Fibroblast of peridontal ligament (primary cell): Measurements from ENCODE around the gene PEDS1.
"Not testable (repeated sequence)": the region's sequence is repeated elsewhere in the genome, so short reads cannot be mapped to it uniquely, and the experiment has no call there.

Experiments used
- DNase-seq: peaks from one replicate; pipeline ENCODE4 v3.0.0-alpha.2; 2010; ENCODE audit errors: extremely low read depth

The PEDS1 gene

DNA sequence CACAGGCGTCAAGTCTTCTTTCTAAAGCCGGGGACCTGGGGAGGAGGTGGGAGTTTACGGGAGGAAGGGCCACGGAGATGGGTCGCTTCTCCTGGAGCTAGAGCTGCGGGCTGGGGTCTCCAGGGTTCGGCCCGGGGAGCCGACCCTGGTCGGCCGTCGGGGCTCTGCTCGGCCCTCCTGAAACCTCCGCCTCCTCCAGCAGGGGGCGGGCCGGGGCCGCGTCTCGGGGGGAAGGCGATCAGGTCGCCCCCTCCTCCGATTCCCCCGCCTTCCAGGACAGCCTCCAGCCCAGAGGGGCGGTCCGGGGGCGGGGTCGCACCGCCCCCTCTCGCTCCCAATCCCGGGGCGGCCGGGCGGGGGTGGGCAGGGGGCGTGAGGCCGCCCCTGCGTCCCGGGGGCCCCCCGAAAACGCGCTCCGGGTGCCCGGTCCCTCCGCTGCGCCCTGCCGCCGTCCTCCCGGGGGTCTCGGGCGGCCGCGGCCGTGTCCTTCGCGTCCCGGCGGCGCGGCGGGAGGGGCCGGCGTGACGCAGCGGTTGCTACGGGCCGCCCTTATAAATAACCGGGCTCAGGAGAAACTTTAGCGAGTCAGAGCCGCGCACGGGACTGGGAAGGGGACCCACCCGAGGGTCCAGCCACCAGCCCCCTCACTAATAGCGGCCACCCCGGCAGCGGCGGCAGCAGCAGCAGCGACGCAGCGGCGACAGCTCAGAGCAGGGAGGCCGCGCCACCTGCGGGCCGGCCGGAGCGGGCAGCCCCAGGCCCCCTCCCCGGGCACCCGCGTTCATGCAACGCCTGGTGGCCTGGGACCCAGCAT, 36.9 kb upstream of the PEDS1 start, which contains the start of gene CEBPB:
Gene CEBPB, plus strand, starts transcription at position 580 of the 814 bp plus-strand sequence. Its CDS starts 204 bp downstream, at position 784.
- peak; percentile 89 for DNase-seq

DNA sequence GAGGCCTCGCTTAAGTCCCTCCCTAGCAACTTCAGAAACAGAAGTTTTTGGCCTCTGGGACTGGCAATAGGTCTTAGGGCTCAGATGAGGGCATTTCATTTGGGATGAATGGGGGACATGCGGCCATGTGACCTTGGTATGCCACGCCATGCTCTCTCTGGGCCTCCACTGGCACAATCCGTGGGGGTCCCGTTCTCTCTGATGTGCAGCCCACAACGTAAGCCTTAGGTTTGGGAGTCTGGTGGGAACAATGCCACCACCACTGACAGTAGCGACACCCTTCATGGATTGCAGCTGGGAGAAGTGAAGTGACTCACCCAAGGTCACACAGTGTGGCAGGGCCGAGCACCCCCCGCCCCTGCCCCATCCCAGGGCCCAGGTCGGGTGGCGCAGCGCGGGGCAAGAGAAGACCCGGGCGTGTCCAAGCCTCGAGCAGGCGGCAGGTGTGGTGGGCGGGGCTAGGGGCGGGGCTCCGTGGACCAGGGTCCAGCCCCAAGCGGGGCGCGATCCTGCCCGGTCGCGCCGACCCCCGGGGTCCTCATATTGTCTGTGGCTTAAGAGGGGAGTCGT, 36.2 kb upstream of the PEDS1 start:
- no peak for DNase-seq

DNA sequence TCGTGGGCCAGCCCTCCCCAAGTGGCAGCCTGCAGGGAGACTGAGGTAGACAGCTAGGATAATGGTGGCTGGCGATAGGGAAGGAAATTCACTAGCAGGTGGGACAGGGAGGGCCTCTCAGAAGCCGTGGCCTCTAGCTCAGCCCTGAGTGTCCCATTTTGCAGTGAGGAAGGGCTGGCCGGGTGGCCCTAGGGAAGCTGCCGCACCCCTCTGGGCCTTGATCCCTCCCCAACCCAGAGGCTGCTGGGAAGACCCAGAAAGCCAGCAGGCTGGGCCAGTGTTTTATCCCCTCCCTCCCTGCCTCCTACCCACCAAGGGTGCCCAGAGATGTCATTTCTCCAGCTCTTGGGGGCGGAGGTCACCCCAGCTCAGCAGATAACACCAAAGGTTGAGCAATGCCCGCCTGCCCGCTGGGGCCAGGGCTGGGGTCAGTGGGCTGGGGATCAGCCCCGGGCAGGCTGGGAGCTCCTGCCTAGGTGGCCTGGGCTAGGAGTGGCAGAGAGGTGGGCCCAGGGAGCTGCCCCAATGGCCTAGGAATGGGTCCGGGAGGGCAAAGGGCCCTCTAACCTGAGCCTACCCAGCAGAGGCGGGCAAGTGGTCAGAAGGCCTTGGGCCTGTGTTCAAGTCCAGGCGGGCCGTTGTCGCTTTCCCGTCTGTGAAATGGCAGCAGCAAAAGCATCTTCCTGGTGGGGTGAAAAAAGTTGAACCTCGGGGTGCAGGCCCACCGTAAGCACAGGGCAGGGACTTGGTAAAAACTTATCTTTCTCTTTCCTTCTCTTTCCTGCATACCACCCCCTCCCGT, 35.6 kb upstream of the PEDS1 start:
- no peak for DNase-seq

DNA sequence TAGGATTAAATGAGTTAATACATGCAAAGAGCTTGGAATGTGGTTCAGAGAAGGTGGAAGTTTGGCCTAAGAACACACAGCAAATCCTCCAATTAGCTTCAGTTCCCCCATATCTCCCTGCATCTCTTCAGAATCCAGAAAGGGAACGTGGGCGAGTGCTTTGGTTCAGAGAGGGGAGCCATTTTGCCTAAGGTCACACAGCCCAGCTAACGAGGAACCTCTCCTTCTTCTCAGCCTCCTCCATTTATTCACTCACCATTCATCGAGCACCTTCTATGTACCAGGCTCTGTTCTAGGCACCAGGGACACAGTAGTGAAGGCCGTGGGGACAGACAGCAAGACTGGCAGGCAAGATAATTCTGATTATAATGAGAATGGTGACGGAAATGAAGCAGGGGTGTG, 34.8 kb upstream of the PEDS1 start:
- no peak for DNase-seq

DNA sequence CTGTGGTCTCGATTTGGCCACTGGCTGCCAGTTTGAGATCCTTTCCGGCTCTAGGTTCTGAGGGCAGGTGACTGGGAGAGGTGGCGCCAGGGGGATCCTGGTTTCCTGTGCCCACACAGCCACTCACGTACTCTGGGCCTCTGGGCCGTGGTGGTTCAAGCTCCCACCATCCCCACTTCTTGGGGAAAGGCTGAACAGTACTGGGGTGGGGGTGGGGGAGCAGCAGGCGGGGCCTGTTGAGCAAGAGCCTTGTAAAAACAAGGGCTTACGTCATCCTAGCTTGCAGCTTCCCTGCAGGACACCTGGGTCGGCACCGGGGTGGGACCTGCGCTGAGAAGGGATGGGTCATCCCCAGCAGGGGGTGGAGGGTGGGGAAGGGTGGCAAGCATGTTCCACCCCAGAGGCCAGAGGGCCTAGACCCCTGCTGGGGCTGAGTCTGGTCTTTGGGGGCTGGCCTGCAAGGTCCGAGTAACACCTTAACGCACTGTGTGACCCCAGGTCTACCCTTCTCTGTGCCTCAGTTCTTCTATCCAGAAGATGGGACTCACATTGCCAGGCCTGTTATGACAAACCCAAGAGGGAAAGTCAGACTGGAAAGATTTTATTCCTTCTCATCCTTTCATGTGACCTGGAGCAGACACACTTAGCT, 34.0 kb upstream of the PEDS1 start:
- no peak for DNase-seq

DNA sequence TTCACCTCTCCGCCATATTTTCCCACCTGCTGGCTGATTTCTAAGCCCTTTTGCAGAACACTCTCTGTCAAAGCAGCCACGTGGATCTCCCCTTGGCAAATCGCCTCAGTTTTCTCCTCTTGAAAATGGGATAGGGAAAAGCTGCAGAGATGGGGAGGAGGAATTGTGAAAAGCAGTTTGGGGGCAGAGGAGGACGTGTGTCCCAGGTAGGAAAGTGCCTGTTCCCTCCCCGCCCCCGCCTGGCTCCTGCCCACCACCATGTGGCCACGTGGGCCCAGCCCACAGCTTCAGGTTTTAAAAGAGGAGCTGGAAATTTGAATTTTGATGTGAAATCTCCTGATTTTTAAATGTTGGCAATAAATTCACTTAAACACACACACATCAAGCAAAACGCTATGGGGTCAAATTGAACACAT, 33.5 kb upstream of the PEDS1 start:
- no peak for DNase-seq

DNA sequence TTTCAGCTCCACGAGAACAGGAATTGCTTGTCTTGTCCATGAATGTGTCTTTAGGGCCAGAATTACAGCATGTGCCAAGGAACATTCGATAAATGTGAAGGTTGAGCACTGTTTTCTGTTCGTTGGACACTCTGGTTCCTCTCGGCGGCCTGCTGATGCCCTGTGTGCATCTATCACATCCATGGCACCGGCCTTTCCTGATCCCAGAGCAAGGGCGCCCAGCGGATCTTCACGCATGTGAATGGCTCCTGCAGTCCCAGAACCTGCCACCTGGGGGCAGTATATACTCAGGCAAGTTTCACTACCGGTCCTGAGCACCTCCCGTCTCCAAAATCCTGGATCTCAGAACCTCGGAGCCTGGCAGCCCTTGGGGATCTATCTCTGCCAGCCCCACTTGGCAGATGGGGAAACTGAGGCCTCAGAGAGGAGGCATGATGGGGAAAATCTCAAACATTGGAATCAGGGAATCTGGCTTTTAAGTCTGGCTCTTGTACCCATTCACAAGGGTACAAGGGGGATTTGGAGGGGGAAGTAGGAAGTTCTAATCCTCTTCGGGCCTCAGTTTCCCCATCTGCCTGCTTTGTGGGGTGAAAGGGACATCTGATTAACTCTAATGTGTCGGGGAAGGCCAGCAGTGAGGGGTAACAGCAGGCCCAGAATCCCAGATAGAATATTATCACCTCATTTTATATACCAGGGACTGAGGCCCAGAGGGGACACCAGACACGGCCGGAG, 32.8 kb upstream of the PEDS1 start:
- peak; percentile 87 for DNase-seq

DNA sequence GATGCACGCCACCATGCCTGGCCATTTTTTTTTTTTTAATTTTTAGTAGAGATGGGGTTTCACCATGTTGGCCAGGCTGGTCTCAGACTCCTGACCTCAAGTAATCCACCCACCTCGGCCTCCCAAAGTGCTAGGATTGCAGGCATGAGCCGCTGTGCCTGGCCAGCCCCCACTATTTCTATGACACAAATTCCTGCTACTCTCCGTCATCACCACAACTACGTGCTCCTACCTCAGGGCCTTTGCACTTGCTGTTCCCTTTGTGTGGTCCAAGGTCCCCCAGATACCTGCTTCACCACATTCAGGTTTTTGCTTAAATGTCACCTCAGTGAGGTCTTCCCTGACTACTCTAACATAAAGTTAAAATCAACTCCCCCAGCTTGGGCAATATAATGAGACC, 31.9 kb upstream of the PEDS1 start:
- DNase-seq, result no peak

DNA sequence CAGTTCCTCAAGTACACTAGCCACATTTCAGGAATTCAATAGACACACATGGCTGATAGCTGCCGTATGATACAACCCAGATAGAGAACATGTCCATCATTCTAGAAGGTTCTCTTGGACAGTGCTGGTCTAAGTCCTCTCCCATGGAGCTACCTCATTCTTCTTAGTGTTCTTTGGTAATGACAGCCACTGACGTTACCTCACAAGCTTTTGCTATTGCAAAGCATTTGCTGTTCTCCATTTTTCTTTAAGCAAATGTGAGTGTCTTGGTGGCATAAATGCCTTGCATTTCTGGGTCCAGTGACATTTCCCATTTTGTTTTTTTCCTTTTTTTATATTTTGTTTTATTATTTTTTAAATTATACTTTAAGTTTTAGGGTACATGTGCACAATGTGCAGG, 28.8 kb upstream of the PEDS1 start:
- no peak for DNase-seq

DNA sequence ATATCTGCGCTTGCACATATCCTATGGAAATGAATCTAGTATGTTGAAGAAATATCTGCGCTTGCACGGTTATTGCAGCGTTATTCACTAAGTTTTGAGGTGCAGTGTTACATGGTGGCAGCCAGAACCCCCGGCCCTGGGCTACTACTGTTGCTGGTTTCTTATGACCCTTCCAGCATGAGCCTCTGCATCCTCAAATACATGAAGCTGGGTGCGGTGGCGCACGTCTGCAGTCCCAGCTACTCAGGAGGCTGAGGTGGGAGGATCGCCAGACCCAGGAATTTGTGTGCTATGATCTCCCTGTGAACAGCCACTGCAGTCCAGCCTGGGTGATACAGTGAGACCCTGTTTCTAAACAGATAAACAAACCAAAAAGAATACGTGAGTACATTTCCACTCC, 27.8 kb upstream of the PEDS1 start:
- DNase-seq, result no peak

DNA sequence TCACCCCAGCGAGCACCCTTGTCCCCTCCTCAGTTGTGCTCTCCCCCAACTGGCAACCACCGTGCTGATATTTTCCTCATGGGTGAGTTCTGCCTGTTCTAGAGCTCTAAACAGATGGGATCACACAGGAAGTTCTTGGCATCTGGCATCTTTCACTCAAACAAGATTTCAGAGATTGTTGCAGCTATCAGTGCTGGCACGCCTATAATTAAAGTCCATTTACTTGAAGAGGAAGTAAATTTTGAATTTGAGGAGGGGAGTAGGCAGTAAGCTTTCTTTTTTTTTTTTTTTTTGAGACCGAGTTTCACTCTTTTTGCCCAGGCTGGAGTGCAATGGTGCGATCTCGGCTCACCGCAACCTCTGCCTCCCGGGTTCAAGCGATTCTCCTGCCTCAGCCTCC, 25.1 kb upstream of the PEDS1 start:
- not testable (repeated sequence) for DNase-seq

DNA sequence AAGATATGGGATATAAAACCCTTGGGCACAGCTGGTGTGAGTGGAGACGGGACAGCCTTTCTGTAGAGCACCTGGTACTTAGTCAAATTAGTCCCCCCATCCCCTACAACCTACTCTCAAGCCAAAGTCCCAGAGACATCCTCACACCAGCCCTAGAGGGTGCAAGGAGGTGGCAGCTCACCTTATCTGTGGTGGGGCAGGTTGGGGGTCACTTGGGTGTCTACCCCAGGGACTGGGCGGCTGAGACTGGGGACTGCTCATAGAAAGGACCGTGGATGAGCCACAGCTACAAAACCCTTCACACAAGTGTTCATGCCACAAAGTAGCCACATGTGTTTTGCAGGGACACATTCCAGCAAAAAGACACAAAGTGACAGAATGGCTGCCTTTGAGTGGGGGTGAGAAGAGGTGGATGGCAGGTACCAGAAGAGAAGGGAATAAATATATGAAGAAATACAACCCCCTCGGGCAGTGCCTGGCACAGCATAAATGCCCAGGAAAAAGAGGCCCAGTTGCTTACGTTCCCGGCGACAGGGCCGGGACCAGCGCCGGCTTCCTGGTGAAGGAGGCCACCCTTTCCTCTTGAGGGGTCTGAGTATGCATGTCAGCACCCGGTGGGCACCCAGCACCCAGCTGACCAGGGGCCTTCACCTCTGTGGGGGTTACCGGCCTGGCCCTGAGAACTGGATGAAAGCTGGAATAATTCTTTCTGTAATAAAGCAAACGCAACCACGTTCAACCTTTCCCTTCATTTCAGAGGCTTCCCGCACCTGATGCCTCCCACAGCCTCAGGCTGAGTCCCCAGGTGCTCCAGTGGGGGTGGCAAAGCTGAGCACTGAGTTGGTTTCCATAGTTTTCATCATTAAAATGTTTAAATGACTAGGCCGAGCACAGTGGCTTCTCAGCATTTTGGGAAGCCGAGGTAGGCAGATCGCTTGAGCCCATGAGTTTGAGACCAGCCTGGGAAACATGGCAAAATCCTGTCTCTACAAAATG, 22.7 kb upstream of the PEDS1 start:
- DNase-seq, result no peak

DNA sequence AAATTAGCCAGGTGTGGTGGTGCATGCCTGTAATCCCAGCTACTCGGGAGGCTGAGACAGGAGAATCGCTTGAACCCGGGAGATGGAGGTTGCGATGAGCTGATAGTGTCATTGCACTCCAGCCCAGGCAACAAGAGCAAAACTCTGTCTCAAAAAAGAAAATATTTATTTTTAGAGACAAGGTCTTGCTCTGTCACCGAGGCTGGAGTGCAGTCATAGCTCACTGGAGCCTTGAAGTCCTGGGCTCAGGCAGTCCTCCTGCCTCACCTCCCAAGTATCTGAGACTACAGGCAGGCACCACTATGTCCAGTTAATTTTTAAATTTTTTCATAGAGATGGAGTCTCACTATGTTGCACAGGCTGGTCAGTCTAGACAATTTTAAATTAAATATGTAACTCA, 20.9 kb upstream of the PEDS1 start:
- DNase-seq, result no peak

DNA sequence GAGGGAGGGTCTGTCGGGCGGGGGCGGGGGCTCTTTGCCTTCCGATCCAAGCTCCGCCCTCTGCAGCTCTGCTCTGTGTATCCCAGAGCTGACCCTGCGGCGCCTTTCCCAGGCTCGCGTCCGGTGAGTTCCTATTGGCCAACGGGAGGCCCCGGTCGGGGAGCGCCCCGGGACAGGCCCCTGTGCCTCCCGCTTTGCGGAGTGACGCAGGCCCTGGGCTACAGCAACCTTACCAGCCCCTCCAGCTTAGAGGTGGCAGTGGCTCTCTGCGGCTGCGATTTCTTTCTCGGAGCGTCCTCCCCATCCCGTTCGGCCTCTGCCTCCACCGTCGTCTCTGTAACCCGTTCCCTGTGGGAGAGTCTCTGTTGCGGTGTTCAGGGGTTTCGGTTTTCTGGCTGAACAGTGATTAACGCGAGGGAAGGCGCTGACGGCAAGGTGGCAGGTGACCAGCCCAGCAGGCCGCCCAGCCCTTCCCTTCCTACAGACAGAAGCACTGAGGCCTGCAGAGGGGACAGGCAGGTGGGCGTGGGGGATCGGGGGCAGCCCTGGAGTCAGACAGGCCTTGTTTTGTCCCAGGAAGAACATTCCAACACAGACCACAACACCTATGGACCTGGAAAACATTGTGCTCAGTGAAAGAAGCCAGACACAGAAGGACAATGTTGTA, 19.0 kb upstream of the PEDS1 start:
- DNase-seq, result peak; percentile 65

DNA sequence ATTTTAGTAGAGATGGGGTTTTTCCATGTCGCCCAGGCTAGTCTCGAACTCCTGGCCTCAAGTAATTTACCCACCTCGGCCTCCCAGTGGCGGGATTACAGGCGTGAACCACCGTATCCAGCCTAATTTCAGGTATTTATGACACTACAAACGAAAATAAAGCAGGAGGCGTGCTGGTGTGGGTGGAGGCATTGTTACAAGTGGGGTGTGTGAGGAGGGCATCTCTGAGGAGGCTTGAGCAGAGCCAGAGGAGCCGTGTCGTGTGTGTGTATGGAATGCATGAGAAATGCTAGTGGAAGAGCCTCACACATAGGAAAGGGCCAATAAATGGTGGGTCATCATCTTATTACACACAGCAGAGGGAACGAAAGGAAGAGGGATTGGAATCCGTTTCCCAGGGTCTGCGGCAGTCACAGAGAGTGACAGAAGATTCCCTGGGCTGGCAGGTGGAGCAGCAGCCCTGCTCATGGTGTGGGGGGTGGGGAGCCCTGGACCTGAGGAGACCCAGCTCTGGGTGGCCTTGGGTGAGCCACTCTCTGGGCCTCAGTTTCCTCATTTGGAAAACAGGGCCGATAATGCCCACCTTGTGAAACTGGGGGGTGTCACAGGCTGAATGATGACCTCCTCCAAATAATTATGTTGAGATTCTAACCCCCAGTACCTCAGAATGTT, 17.2 kb upstream of the PEDS1 start:
- DNase-seq, result no peak

DNA sequence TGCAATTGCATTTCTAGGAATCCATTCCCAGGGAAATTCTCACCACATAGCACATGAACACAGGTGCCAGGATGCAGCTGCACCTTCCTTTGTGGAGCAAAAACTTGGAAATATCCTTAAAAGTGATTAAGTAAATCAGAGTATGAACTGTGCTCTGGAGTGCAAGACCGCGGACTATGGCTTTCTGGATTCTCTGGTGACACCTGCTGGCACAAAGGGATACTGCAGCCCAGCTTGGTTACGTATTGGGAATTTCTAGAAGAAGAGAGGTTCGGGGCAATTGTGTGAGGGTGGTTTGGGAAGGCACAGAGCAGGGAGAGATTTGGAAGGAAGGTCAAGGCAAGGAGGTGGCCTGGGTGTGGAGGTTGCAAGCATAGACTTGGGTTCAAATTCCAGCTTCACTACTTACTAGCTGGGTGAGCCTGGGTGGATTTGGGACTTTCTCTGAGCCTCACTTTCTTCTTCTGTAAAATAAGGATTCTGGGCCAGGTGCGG, 15.9 kb upstream of the PEDS1 start:
- peak; percentile 88 for DNase-seq

DNA sequence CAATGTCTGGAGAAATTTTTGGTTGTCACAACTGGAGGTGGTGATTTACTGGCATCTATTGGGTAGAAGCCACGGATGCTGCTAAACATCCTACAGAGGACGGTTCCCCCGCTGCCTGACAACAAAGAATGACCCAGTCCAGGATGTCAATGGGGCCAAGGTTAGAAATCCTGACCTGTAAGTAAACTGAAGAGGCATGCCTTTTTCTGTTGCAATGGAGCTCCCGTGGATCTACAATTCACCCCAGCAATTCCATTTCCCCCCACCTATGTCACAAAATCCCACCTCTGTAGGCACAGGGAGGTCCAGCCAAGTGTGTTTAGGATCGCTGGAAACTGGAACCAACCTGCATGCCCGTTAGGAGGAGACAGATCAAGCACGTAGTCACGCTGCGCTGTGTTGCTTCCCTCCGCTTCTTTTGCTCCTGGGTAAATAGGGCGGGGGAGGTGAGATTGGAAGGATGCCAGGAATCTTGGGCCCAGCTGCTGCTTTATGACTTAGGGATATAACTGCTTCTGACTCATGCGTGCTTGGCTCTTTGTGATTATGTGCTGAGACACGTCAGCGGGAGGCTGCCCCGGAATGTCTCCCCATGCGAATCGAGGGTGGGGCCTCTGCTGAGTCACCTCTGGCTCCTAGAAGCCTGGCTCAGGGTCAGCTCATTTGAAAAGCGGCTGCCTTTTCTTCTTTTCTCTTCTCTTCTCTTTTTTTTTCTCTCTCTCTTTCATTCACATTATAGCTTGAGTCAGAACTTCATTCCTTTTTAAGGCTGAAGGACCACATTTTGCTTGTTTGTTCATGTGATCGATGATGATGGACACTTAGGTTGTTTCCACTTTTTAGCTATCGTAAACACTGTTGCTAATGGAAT, 12.4 kb upstream of the PEDS1 start:
- DNase-seq, result peak; percentile 100
